Activated T-cell treated with anti-CD3 and anti-CD28 coated beads for 4 hours (primary cell): Measurements from ENCODE around the gene PIP5KL1.

Experiments
- DNase-seq: peaks from one replicate; pipeline ENCODE4 v3.0.0-alpha.2; 2020

Gene PIP5KL1

DNA sequence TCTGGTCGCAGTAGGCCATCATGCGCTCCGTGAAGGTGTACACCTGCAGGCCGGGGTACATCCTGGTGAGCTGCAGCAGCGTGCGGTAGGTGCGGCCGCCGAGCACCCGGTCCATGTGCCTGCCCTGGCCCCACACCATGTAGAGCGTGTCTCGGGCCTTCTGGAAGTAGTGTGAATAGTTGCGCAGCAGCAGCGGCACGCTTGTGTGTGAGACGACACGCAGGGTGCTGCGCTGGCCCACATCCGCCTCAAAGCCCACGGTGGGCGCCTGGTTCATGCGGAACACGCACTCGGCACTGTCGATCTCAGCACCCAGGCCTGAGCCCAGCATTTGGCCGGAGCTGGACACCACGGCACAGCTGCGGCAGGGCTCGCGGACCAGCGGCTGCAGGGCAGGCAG, 18.3 kb downstream of the PIP5KL1 start:
- DNase-seq: no peak

DNA sequence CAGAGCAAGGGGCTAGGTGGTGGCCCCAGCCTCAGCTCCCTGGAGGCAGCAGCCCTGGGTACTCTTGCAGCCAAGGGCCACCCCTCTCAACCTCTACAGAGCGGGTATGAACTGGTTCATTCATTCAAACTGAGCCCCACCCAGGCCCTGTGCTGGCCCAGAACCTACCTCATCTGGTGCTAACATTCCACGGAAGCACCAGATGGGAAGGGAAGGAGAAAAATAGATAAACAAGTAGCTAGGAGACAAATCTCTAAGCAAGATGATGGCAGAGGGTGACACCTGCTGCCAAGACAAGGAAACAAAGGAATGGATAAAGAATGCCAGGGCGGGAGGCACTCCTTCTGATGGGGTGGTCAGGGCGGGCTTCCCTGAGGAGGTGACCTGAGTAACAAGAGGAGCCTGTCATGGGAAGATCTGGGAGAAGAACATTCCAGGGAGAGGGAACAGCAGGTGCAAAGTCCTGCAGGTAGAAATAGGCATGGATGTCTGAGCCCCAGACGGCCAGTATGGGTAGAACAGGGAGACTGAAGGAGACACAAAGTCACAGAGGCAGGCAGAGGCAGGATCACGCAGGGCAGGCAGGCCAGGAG, 19.9 kb downstream of the PIP5KL1 start:
- no peak for DNase-seq

DNA sequence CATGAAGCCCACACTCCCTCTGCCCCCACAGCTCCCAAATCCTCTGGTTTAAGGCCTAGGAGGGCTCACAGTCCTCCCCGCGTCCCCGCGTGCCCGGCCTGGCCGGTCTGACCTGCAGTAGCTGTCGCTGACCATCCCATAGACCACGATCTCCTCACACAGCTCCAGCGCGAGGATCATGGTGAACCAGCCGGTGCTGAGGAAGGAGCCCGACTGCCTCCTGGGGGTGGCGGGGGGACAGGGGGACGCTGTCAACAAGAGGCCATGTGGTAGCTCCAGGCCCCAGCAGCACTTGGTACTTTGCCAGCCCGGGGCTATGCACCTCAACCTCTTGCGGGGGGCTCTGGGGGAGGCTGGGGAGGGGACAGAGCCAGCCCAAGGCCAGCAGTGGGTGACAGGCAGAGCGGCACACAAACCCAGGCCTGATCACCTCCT, 20.7 kb downstream of the PIP5KL1 start:
- DNase-seq: no peak

- DNase-seq: no peak
Observed at GRCh38 chr9:127908660-127908926, 22.0 kb downstream of the PIP5KL1 start.

GRCh38 chr9:127907867-127908659, 22.5 kb downstream of the PIP5KL1 start:
- DNase-seq: no peak

DNA sequence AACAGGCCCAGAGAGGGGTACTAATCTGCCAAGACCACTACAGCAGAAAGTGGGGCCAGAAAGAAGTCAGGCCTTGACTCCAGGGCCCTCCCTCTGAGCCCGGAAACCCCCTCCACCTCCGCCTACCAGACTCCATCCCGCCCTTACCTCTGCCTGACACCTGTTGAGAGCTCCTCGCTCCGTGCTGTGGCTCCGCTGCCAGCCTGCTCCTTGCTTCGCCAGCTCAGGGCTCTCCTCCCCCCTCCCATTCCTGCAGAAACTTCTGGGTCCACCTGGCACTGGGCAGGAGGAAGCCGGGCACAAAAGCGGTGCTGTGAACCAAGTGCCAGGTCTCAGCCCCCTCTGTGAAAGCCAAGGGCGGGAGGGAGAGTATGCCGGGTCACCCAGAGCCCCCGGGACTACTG, 24.8 kb downstream of the PIP5KL1 start:
- peak; percentile 44 for DNase-seq

DNA sequence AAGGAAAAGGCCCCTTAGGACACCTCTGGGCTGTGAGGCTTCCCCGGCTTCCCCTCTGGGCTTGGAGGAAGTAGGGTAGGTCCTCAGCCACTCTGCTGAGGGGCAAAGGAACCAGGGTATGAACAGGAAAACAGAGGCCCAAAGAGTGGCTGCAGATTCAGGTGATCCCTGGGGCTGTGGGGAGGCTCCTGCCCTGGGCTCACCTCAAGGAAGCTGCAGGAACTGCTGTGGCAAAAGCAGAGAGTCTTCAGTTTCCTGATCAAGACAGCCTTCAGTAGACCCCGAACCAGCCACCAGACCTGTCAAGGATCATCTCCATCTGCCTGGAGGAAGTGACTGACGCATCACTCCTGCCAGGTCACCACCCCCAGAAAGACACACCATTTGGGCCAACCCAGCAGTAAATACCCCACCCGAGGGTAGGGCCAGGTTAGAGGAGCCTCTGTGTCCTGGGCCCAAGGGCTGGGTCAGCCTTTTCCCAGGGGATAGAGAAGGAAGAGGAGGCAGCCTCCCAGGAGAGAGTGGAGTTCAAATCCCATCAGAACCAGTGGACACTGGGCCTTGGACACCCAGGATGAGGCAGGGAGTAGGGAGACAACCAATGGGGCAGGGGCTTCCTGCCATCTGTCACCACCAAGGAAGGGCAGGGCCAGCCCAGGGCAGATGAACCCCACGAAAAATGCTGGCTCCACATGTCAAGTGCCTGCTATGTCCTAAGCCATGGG, 25.4 kb downstream of the PIP5KL1 start:
- DNase-seq: no peak

- DNase-seq: no peak
Observed at GRCh38 chr9:127904561-127905003, 26.0 kb downstream of the PIP5KL1 start.

DNA sequence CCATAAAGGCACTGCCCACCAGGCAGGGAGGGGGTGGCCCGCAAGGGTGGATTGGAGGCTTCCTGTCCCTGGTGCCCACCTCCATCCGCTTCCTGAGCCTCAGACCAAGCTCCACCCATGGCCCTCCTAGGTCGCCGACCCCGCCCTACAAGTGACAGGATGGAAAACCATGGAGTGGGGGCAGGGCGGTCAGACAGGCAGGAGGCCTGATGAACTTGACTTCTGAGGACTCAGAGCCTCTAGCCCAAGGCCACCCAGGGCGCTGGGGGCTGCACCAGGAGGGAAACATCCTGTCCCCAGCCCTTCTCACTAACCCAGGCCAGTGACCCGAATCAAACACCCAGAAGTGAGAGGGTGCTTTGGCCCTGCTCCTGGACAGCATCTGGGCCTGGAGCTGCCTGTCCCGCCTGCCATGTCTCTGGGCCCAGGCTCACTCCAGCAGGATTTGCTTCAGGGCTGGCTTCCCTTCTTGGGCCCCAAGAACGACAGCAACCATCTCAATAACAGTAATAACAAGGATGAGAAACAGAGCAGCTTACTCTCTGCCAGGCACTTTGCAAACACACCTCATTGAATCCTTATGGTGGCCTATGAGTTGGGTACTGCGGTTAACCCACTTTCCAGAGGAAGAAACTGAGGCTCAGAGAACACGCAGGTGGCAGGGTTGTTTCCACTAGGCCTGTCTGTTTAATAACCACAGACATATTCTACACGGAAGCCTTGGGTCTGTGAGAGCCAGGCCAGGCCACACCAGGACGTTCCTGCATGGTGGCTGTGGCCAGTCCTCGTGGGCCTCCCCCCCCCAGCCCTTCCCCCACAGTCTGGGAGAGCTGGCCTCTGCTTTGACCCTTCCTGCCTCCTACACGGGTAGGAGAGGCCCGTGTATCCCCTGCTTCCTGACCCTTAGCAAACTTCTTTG, 26.8 kb downstream of the PIP5KL1 start:
- no peak for DNase-seq

- peak; percentile 59 for DNase-seq
Observed at GRCh38 chr9:127899128-127899943, 31.2 kb downstream of the PIP5KL1 start, which contains the start of gene ST6GALNAC6. TSS of gene ST6GALNAC6 (minus strand) at chr9:127899603. CDS start at chr9:127897981, 1,622 bp downstream.

- no peak for DNase-seq
Observed at GRCh38 chr9:127898433-127899127, 32.0 kb downstream of the PIP5KL1 start.

- no peak for DNase-seq
Observed at GRCh38 chr9:127897193-127897692, 33.3 kb downstream of the PIP5KL1 start.

DNA sequence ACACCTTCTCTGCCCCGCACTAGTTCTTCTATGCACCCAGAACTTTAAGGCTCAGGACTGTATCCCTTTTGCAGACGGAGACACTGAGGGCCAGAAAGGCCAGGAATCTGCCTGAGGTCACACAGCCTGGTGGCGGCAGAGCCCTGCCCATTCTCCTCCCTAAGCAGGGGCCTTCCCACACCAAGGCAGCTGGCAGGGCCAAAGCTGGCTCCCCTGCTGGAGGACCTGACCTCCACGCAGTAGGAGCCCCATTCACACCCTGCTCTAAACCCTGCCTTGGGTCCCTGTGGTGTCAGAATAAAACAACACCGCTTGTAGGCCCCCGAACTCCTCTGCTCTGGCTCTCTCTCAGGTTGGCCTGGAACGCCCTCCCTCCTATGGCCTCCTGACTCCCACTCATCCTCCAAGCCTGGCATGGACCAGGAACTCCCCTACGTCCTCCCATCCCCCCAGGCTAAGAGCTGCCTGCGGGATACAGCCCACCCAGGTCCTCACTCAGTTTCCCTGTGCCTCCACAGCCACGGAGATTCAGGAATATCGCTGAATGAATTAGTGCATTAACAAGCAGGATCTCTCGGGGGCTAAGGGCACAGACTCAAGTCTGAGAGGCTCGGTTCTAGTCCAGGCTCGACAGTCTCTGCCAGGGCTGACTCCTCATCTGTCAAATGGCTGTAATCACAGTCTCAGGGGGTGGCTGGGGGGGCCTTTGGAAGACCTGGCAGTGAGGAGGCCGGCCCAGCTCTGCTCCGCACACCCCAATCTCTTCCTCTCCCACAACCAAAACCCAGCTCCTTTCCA, 34.0 kb downstream of the PIP5KL1 start:
- no peak for DNase-seq

GRCh38 chr9:127895811-127896210, 34.8 kb downstream of the PIP5KL1 start:
- DNase-seq: no peak

DNA sequence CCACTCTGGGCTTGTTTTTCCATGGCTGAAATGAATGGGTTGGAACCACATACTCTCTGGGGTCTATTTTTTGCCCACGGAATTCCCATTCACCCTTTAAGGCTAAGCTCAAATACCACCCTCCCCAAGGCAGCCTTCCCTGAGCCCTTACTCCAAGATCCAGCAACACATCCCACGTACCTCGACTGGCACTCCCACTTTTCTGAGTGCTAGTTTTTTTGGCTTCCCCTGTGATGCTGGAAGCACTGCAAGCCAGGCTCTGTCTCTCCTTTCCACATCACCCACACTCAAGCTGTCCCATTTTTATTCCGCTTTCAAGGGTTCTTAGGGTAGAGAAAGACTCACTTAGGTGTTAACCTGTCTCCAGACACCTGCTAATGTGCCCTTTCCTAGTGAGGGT, 37.2 kb downstream of the PIP5KL1 start:
- no peak for DNase-seq

DNA sequence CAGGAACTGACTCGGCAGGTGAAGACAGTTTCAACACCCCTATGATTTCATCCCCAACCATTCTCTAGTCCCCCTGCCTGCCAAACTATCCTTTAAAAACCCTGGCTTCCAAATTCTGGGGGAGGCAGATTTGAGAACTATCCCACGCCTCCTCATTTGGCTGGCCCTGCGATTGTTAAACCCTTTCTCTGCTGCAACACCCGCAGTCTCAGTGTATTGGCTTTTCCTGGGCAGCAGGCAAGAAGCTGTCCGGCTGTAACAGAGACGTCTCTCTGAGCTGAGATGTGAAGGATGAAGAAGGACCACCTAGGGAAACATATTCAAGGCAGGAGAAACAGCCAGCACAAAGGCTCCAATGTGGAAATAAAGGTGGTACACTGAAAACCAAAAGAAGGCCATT, 37.7 kb downstream of the PIP5KL1 start:
- no peak for DNase-seq

DNA sequence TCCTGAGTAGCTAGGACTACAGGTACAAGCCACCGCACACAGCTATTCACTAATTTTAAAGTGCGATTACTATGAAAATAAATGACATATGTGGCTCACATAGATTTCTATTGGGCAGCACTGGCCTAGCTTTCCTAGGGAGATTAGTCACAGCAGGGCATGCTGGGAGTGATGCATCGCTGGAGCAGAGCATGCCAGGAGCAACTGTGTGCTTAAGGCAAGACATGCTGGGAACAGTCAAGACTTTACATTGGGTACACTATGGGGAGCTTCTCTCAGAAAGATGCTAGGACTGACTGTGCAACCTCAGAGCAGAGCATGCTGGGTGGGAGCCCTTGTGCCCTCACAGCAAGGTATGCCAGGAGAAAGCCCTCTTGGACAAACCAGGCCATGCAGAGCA, 40.5 kb downstream of the PIP5KL1 start:
- no peak for DNase-seq

DNA sequence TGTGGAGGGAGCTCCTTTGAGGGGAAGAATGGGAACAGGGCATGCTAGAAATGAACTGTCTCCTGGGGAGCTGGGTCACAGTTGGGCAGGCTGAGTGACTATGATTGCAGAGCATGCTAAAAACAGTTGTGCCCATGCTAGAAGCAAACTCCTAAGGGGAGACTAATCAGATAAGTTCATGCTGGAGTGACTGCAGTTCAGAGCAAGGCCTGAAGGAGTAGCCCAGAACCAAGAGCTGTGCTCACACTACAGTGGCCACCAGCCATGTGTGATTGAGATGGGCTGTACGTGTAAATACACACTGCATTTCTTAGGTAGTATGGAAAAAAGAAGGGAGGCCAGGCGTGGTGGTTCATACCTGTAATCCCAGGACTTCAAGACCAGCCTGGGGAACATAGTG, 42.8 kb downstream of the PIP5KL1 start:
- DNase-seq: no peak

DNA sequence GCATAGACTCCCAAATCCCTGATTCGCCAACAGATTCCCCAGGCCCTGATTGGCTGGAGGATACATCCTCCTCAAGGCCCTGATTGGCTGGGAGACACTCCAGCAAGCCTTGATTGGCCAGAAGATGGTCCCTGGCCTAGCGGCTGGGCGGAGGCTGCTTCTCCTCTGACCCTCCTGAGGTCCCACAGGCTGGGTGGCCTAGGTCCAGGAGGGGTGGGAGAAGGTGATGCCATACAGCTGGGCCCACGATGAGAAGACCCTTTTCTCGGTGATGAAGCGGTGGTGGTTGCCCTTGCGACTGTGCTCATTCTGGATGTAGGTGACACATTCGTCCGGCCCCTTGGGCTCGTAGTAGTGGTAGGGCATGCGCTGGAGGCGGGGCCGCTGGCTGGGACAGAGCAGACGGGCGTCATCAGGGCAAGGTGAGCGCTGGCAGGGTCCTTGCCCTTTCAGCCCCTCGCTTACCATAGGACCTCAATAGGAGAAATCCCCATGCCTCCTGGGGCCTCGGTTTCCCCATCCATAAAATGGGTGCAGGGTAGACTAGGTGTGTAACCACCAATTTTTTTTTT, 44.1 kb downstream of the PIP5KL1 start:
- DNase-seq: no peak
